GM18870 (cell line): ENCODE measurements around the gene ZNF827.
A peak's percentile ranks its signal among the peaks of the same experiment; 100 is the strongest.

Experiments used
- ATAC-seq: cut with Tn5 transposase; IDR thresholded peaks from one replicate; pipeline ENCODE4 v1.9.1; 2021; ENCODE audit warnings: moderate library complexity; ENCODE audit not compliant: unreplicated experiment

Gene ZNF827

DNA sequence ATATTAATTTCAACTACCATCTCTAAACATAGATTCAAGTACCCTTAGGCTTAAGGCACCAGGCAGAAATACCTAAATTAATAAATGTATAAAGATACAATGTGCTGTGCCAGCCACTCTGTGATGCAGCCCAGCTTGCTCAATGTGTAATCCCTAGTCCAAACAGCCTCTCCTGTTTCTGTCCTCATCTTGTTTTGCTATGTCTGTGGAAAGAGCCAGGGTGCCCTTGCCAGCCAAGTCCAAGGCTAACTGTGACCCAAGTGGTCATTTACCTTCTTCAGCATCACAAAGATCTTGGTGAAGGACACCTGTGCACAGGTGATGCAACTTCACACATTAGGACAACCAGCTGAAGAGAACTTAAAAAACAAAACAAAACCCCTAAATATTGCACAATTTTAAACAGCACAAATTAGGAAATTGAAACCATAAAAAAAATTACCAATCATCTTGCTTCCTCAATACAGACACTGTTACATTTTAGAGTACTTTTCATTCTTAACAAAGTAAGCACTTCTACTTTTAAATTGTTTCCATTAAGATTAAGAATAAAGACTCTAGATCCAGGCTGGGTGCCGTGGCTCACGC is 169.1 kb downstream of the ZNF827 start:
- ATAC-seq: no peak

DNA sequence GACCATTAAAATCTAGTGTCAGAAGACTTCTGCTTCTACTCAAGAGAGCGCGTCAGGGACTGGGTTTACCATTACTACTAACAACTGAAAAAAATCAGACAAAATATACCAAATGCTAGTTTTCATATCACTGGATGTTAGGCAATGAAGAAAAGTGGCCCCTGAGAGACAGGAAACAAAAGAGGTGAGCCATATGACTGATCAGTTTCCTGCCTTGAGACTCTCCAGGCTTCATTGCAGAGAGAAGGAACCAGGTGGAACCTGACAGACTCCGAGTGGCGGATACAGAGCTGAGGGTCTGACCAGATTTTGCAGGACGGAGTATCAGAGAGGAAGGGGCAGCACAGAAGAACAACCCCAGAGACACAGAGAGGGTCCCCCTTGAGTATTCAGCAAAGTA is 172.3 kb downstream of the ZNF827 start:
- no peak for ATAC-seq

DNA sequence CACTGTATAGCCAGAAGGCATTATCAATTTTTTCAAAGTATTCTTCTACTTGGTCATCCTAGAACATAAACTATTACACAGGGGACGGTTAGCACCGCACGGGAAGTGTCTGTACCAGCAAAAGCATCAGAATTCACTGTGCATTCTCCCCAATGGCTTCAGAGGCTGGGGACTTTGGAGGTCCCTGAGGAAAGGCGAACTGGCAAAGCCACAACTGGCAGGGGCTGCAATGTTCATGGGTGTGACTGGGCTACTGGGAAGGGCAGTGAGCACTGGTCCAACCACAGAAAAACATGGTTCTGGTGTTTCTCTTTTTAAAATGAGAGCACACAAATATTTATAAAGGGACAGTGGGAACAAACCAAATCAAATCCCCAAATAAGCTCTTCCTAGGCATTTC is 175.2 kb downstream of the ZNF827 start:
- no peak for ATAC-seq

DNA sequence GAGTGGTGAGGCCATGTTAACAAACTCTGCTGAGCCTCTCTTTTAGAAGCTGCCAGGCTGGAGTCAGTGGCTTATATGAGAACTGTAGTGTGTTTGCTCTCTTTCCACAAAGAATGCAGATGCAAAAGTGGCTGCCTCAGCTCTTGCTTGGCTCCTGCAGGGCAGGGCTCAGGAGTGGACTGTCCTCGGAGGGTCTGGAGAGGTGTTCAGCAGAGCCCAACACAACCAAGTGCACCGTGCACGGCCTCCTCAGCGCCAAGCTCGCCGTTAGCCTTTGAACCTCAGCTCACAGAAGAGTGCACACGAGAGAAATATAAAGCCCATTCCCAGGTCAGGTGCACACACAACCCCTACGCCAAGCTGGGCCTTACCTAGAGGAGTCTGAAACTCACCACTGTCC is 175.9 kb downstream of the ZNF827 start:
- no peak for ATAC-seq

DNA sequence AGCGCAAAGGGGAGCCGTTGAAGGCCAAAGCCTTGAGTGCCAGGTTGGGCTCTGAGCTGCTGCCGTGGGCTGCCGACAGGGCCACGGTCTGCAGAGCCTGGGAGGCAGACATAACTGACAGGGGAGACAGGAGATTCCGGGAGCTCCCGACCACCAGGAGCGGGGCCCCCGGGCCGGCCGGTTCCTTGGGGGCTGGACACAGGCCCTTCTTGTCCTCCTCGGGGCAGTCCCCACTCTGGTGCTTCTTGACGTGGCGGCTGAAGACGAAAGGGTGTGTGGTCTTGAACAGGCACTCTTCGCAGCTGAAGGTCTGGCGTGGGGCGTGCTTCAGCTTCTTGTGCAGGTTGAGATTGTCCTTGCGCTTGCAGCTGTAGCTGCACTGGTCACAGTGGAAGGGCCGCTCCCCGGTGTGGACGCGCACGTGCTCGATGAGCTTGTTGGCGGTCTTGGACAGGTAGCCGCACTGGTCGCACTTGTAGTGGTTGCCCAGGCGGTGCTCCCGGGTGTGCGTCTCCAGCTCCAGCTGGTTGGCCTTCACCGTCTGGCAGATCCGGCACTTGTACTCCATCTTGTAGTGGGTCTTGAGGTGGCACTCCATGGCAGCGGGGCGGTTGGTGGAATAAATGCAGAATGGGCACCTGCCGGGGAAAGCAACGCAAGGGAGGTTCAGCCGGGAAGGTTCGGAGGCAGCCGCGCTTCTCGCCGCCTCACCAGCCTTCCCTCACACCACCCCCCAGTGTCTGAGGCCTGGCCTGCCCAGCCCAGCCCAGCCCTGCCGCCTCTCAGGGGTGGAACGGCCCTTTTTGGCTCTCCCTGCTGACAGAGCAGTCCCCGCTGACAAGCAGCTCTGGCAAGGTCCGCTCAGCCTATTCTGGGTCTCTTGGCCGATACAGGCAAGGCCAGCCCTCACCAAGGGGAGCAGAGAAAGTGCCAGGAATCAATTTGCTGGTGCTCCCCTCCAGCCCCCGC is 177.4 kb downstream of the ZNF827 start:
- ATAC-seq: no peak

DNA sequence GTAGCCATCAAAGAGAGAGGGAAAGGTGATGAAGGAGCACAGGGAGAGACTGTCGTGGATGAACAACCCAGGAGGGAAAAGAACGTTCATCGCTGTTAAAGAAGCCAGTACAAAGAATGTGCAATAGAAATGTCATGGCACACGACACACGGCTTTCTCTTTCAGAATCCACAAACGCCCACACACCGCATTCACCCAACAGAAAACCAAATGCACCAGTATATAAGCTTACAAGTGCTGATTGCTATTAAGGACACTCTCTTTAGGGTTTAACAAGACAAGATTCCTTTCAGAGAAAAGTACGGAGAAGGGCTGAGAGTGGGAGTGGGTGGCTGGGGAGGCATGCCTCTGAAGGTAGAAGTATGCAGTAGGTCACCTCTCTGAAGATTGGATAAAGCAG is 178.4 kb downstream of the ZNF827 start:
- no peak for ATAC-seq

DNA sequence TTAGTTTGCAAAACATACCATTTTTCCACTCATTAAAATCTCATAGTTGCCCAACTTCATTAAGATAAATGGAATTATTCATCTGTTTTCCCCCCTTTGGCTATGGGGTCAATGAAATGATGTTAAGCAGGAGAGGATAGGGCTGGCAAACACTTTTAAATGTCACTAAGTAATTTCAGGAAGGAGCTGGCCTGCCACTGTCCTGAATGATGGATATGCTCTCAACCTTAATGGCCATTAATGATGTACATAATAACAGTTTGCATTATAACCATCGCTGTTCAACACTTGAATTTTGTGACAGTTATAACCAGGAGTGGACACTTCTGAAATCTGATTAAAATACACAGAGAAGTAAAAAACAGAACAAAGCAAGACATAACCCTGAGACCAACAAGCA is 181.4 kb downstream of the ZNF827 start:
- no peak for ATAC-seq

DNA sequence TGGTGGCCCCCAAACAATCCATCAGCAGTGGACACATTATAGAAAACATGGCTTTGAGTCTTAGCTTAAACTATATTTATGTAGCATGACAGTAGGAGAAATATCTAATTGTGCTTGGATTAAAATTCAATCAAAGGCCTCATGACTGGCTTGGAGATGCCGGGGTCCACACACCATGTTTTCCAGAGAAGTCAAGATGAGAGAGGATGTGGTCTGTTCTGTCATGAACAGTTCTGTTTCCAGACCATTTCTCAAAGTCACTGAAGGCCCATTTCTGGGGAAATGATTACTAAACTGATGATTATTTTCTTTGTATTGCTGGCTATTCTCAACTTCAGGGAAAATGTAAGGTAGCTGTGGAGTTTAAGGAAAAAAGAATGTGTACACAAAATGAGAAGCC is 182.4 kb downstream of the ZNF827 start:
- ATAC-seq: no peak

DNA sequence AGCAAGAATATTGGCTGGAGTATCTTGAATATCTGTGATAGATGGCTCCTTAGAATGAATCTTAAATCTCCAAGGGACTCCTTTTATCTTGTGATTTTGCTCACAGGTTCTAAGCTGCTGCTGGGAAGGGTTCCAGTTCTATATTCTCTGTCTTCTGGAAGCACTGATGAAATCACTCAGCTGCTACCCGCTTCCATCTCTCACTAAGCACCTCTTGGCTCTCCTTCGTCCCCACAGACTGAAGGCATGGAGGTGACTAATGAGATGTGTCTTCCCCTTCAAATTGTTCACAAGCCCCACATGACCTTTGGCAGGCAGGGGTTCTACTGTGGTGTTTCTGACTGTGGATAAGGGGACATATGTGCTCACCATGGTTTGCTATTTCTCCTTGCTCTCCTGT is 182.8 kb downstream of the ZNF827 start:
- no peak for ATAC-seq

DNA sequence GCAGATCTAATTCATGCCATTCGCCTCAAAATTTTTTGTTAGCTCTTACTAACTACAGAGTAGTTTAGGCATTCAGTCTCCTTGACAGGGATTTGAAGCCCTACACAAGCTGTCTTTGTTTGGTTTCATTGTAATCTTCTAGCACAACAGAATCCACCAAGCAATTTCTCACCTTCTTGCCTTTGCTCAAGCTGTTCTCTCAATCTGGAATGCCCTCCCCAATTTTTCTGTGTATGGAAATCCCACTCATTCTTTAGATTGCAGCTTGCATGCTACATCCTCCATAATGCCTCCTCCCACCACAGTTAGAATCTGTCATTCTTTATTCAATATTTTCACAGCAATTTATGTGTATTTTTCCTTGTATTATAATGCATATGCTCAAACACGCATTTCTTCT is 195.0 kb downstream of the ZNF827 start:
- ATAC-seq: no peak

DNA sequence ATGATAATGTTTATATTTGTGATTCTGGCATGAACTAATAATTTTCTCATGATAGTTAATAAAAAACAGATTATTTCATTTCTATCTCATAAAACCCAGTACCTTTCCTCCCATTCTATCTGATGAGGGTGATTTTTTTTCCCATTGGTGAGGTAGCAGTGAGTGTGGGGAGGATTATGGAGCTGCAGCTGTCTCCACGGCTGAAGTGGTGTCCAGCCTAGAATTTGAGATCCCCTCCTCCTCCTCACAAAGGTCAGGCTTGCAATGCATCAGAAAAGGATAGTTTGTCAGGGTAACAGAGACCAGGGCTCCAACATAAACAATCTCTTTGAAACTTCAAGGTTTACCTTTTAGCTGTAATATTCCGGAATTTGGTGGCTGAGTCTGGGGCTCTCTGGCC is 197.8 kb downstream of the ZNF827 start:
- no peak for ATAC-seq

DNA sequence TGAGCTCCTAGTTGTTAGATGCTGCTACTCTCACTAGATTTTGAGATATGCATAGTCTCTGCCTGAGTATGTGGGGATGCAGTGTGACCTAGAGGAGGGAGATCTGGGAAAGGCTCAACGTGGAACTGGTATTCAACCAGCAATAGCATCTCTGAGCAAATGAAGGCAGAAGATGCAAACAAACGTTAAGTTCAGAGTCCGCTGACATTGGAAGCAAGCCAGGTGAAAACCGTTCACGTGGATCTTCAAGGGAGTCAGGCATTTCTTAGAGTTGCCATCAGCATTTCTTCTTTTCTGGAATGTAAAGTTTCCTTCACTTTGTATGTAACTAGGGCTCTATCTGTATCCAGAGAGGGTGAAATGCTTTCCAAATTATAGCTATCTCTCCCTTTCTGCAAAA is 198.8 kb downstream of the ZNF827 start:
- no peak for ATAC-seq

DNA sequence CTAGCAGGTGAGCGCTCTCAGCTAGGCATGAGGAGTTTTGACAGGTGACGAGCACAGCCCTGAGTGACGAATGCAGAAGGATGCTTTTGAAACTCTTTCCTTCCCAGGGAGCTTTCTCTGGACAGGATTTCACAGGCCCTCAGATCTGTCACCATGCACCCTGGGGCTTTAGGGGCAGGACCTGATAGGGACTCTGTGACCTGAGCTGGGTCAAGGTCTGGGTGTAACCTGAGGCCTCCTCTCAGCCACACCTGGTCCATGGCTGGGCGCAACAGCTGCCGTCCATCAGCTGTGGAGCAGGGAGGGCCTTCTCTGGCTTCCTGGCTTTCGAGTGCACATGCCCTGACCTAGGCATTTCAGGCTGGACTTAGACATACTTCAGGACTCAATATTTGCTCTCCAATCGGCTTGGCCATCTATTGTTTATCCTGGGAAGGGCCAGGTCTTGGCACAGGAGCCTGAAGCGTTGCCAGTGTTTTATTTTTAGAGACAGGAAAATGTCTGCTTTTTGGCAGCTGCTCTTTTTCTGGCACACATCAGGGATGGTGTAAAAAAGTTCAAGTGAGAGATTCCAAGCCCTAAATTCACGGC is 202.3 kb downstream of the ZNF827 start:
- no peak for ATAC-seq

DNA sequence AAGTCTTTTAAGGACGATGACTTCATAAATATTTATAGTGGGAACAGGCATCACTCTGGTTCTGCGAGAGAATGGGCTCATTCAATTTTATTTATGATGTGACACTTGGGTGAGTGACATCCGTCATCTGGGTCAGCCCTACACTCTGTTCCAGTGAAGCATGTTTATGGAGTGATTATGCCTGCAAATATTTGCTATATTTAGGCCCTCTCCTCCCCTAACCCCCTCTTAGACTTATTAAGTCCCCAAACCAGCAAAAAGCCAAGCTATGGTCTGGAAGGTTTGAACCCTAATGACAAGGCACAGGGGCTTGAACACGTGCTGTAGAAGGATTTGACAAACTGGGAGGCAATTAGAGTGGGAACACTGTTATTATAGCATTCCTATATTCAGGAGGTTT is 202.8 kb downstream of the ZNF827 start:
- no peak for ATAC-seq

DNA sequence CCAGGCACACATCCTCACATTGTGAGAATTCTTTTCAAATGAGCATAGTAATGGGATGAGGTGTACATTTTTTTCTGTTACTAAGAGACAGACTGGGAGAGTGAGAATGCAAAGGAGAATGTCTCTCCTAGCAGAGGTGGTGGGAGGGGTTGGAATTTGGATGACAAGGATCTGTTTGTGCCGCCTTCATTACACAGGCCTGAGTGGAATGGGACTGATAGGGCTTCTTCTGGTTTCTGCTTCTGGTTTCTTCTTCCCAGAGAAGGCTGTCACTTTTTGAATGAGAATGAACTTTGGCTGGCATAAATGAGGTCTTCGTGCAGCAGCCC is 203.3 kb downstream of the ZNF827 start:
- ATAC-seq: no peak

DNA sequence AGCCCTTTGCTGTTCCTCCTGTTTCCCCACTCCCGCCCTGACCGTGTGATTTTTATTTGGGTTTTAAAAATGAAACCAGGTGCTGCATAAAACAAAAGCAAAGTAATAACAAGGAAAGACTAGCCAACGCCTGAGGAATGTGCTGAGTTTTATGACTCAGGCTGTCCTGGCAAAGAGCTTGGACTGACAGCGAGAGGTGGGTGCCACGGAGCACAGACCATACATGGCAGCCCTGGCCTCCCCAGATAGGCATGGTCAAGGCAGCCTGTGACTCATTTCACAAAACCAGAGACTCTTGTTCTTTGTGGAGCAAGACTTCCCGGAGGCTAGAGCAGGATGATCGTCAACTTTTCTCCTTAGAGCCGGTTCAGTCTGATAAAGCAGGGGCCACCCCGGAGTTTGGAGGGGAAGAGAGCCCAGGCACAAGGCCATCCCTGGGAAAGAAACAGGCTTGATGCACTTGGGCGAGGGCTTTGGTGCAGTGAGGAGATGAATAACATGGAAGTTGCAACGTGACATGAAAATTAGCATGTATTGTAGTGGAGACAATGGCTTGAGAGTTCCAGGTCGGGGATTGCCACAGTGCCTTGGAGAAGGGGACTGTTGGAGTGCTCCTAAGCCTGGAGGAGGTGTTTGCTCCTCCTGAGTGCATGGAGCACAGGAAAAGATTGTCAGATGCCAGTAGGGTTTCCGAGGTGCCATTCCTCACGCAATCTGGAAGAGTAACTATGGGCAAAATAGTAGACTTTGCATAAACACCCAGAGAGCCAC is 203.9 kb downstream of the ZNF827 start:
- ATAC-seq: no peak

DNA sequence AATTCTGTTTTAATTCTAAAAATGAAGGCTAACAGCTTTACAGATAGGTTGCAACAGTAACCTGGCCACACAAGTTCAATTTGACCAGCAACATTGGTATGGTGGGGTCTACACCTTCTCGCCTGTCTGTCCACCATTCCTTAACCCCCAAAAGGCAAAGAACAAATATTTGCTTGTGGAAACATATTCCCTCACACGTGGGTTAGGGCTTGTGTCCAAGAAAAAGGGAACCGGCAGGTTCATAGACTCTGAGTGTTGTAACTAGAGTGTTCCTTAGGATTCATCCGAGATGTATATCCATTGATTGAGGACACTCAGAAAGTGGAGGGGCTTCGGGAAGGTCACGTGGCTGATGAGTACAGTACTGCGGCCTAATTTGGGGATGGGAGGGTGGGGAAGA is 204.6 kb downstream of the ZNF827 start:
- ATAC-seq: no peak

DNA sequence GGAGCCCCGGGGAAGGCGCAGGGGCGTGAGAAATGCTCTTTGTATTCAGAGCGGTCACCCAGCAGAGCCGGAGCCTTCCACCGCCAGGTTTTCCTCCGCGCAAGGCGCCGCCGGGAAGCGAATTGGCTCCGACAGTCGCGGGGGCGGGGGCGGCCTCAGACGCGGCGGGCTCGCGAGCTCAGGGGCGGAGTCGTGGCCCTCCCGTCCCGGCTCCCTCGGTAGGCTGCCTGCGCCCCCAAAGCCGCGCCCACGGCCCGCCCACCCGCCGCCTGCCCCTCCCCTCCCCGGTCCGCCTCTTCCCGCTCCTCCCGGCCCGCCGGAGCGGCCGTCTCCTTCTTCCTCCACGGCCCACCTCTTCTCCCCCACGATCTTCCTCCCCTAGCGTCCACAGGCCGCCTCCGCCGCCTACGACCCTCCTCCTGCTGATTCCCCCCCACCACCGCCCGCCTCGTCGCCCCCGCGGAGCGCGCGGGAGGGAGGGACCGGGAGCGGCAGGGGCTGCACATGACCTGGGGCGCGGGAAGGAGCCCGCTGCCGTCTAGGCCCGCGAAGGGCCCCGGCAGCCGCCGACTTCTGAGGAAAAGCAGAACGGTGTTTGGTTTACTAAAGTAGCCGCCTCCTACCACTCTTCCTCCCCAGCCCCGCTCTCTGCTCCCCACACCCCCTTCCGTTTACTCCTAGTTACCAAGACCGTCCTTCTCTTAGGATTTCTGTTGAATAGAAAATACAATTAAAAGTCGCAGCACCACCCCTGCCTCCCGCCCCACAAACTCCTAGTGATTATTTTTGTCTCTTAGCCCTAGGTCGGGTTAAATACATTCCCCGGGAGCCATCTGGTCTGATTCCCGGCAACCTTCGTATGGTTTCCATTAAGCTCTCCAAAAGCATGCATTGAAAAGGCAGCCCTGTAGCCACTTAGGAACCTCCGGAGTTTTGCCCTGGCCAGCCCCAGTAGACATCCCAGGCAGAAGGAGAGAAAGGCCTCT is 205.4 kb downstream of the ZNF827 start:
- ATAC-seq: peak; percentile 46

DNA sequence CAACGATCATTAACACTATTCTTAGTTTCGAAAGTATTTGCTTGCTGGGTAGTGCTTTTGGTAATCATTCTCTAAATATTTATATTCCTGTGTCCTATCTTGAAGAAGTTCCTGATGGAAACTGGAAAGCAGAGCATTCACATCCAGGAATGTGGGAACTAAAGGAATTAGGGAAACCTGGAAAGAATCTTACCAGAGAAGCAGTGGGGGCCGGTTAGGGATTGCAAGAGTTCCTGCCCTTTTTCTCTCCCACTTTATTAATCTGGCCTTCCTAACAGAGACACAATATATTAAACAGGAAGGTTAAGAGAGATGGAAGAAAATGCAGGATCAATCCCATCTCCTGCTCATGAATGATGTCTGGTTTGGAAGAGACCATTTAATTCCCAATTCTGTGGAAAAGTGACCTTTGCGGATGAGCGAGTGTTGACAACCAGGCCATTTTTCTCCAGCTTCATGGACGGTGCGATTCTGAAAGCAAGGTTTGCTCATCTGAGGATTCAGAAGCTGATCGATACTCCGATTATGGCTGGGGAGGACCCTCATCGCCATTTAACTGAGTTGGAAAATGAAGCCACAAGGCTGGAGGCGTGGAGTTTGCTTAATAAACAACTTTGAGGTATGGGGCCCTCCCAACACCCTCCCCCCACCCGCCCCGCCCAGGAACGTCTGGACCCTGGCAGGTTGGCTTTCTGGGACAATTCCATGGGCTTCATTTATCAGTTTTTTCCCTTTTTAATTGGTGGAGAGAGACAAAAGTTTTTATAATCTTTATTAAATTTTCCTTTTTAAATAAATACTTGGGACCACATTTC is 206.4 kb downstream of the ZNF827 start:
- no peak for ATAC-seq

DNA sequence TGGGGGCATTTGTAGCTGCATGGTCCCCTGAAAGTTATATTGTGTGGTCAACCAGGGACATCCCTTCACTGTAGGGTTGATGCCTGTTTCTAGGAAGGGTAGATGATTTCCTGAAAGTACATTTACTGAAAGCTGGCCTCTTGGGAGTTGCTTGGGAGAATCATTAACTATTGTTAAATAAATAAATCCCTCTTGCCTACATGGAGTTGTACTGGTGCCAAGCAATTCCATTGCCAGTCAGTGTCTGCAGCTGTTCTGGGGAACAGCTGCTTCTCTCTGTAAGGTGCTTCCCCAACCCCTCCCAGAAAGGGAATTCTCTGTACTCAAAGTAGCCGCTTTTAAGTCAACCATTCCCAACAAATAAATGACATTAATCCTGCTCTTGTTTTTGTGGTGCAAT is 207.6 kb downstream of the ZNF827 start:
- no peak for ATAC-seq
